SK-N-SH (cell line): ENCODE results near the gene PPID. TPM values are rescaled to one million over a fixed set of nuclear protein-coding genes. Genes with fewer than 3 reads are reported as not detected.
A peak's percentile ranks its signal among the peaks of the same experiment; 100 is the strongest.

Experiments
- CTCF ChIA-PET: fragments of 300-600, 350-600 bp; formaldehyde crosslinking; extraction: SDS; loops from one replicate; lab custom pipeline; 2021; lab: Yijun Ruan, JAX
- POLR2A ChIA-PET: fragments of 350-600 bp; sonication (Branson Sonifier 250); formaldehyde crosslinking; extraction: SDS; loops from one replicate; lab custom pipeline; 2020; ENCODE audit warnings: antibody characterized with exemption, inconsistent platforms; lab: Yijun Ruan, JAX
- DNase-seq: peaks from one replicate; pipeline ENCODE4 v3.0.0; 2012
- H2AFZ ChIP-seq: fragments of 200-600 bp; sonication (generic); 2 replicates; pipeline ENCODE4 v1.8.1; 2016; ENCODE audit warnings: antibody characterized with exemption, mild to moderate bottlenecking, low read depth
- H3F3A ChIP-seq: fragments of 200-600 bp; sonication (generic); replicated peaks from 2 replicates; pipeline ENCODE3; 2016; ENCODE audit warnings: antibody characterized with exemption, mild to moderate bottlenecking; ENCODE audit not compliant: insufficient read depth
- H3K27ac ChIP-seq, 2 experiments: fragments of 200-500 bp in 1 of 2; fragments of 200-600 bp in 1 of 2; sonication (Bioruptor generic) in 1 of 2; sonication (generic), shearing (Covaris generic) in 1 of 2; 2 replicates each; pipeline versions ENCODE4 v1.5.1 to v1.6.1; 2014 to 2016; ENCODE audit warnings: low read depth in 2 of 2, inconsistent platforms in 1 of 2, low read length in 1 of 2, mild to moderate bottlenecking in 1 of 2, mixed read lengths in 1 of 2
- H3K27me3 ChIP-seq: fragments of 200-600 bp; sonication (generic), shearing (Covaris generic); 2 replicates; pipeline ENCODE4 v1.6.1; 2016; ENCODE audit warnings: mixed run types; ENCODE audit not compliant: insufficient read depth
- H3K36me3 ChIP-seq, 2 experiments: fragments of 200-500 bp in 1 of 2; fragments of 200-600 bp in 1 of 2; sonication (Bioruptor generic) in 1 of 2; sonication (generic) in 1 of 2; replicated peaks in 1 of 2; 2 replicates each; pipeline versions ENCODE3 to v1.5.1; 2014 to 2016; ENCODE audit warnings: low read length in 1 of 2, mild to moderate bottlenecking in 1 of 2; ENCODE audit not compliant: insufficient read depth in 2 of 2, control insufficient read depth in 1 of 2
- H3K4me1 ChIP-seq, 2 experiments: fragments of 200-500 bp in 1 of 2; fragments of 200-600 bp in 1 of 2; sonication (Bioruptor generic) in 1 of 2; sonication (generic), shearing (Covaris generic) in 1 of 2; 2 replicates each; pipeline versions ENCODE4 v1.5.1 to v1.6.1; 2014 to 2016; ENCODE audit warnings: low read depth in 1 of 2, low read length in 1 of 2, mixed run types in 1 of 2; ENCODE audit not compliant: insufficient read depth in 2 of 2, control insufficient read depth in 1 of 2
- H3K4me2 ChIP-seq: fragments of 200-600 bp; sonication (generic), shearing (Covaris generic); 2 replicates; pipeline ENCODE4 v1.6.1; 2017; ENCODE audit warnings: mixed run types
- H3K4me3 ChIP-seq, 2 experiments: fragments of 200-500 bp in 1 of 2; fragments of 200-600 bp in 1 of 2; sonication (Bioruptor generic) in 1 of 2; sonication (generic), shearing (Covaris generic) in 1 of 2; 2 replicates each; pipeline versions ENCODE4 v1.5.1 to v1.8.1; 2014 to 2016; ENCODE audit warnings: low read depth in 2 of 2, inconsistent platforms in 1 of 2, low read length in 1 of 2, mild to moderate bottlenecking in 1 of 2, mixed read lengths in 1 of 2, moderate library complexity in 1 of 2
- H3K79me2 ChIP-seq: fragments of 200-600 bp; sonication (generic); 2 replicates; pipeline ENCODE4 v1.8.1; 2017; ENCODE audit warnings: mild to moderate bottlenecking; ENCODE audit not compliant: insufficient read depth
- H3K9ac ChIP-seq: fragments of 200-600 bp; sonication (generic); 2 replicates; pipeline ENCODE4 v1.6.1; 2017; ENCODE audit warnings: mixed run types
- H3K9me2 ChIP-seq: fragments of 200-600 bp; sonication (generic); 2 replicates; pipeline ENCODE4 v1.6.1; 2017; ENCODE audit warnings: mixed run types
- H3K9me3 ChIP-seq: fragments of 200-600 bp; sonication (generic); 2 replicates; pipeline ENCODE4 v1.6.1; 2017; ENCODE audit warnings: mixed run types, mild to moderate bottlenecking, moderate library complexity
- H4K20me1 ChIP-seq: fragments of 200-600 bp; sonication (generic); 2 replicates; pipeline ENCODE4 v1.6.1; 2017; ENCODE audit warnings: mild to moderate bottlenecking, mixed run types; ENCODE audit not compliant: insufficient read depth
- CHD2 ChIP-seq: fragments of 150-350 bp; IDR thresholded peaks from 2 replicates; pipeline ENCODE4 v1.6.1; 2018; ENCODE audit warnings: low read length; ENCODE audit not compliant: partially characterized antibody
- ELF1 ChIP-seq: IDR thresholded peaks from 2 replicates; pipeline ENCODE4 v1.4.0; 2012
- EP300 ChIP-seq, 2 experiments: IDR thresholded peaks; 2 replicates each; pipeline versions ENCODE4 v1.4.0 to v1.6.1; 2012; ENCODE audit warnings: borderline replicate concordance in 1 of 2, low read depth in 1 of 2, low read length in 1 of 2
- EZH2phosphoT487 ChIP-seq: fragments of 200-600 bp; sonication (generic); IDR thresholded peaks from 2 replicates; pipeline ENCODE4 v1.6.1; 2017; ENCODE audit warnings: low read depth, mixed run types, mild to moderate bottlenecking, antibody characterized with exemption, moderate library complexity, borderline replicate concordance
- FOSL2 ChIP-seq: IDR thresholded peaks from 2 replicates; pipeline ENCODE4 v1.4.0; 2012; ENCODE audit warnings: low read depth, mild to moderate bottlenecking, moderate library complexity, borderline replicate concordance
- FOXJ3 ChIP-seq: sonication (generic); formaldehyde crosslinking; IDR thresholded peaks from 2 replicates; pipeline ENCODE4 v1.5.1; 2020; ENCODE audit warnings: mild to moderate bottlenecking, missing genetic modification reagents
- GATA2 ChIP-seq: sonication (generic); formaldehyde crosslinking; IDR thresholded peaks from 2 replicates; pipeline ENCODE4 v1.5.0; 2020; ENCODE audit warnings: mild to moderate bottlenecking, missing genetic modification reagents
- JUND ChIP-seq: IDR thresholded peaks from 2 replicates; pipeline ENCODE4 v1.4.0; 2012
- NRF1 ChIP-seq: IDR thresholded peaks from 2 replicates; pipeline ENCODE4 v1.6.1; 2012; ENCODE audit warnings: low read depth, mild to moderate bottlenecking, low read length
- RAD21 ChIP-seq: IDR thresholded peaks from 2 replicates; pipeline ENCODE4 v1.6.1; 2012; ENCODE audit warnings: mild to moderate bottlenecking, low read length
- RCOR1 ChIP-seq: fragments of 150-350 bp; IDR thresholded peaks from 2 replicates; pipeline ENCODE4 v1.6.1; 2017; ENCODE audit warnings: antibody characterized with exemption, low read length
- RFX5 ChIP-seq: IDR thresholded peaks from 2 replicates; pipeline ENCODE4 v1.6.1; 2012; ENCODE audit warnings: mild to moderate bottlenecking, improper control_type of control experiment, low read length
- RXRA ChIP-seq: IDR thresholded peaks from 2 replicates; pipeline ENCODE4 v1.4.0; 2012; ENCODE audit warnings: low read depth, mild to moderate bottlenecking, borderline replicate concordance
- SMC3 ChIP-seq: IDR thresholded peaks from 2 replicates; pipeline ENCODE4 v1.6.1; 2012; ENCODE audit warnings: low read depth, low read length, improper control_type of control experiment
- TEAD4 ChIP-seq: IDR thresholded peaks from 2 replicates; pipeline ENCODE4 v1.4.0; 2012; ENCODE audit warnings: mild to moderate bottlenecking, borderline replicate concordance; ENCODE audit not compliant: insufficient read depth
- WGBS: methylation state at CpG from one replicate; pipeline ENCODE4 v1.1.6; 2017; ENCODE audit warnings: low lambda C conversion rate; 5-methylcytosine and 5-hydroxymethylcytosine counted together
- polyA plus RNA-seq, 3 experiments: library from polyadenylated mRNA; depleted of rRNA; stranded (reverse); fragments of >200 nt; gene quantifications; 2 replicates each; pipeline ENCODE4 v1.2.3, GENCODE V29; 2012
- TF ChIP-seq, protein P1 (sequence below): IDR thresholded peaks from 2 replicates; pipeline ENCODE4 v1.6.1; 2012; ENCODE audit warnings: mild to moderate bottlenecking, low read depth, low read length, moderate library complexity
- TF ChIP-seq, protein P2 (sequence below): fragments of 200-600 bp; sonication (generic); IDR thresholded peaks from 2 replicates; pipeline ENCODE4 v1.6.1; 2017; ENCODE audit warnings: antibody characterized with exemption, mild to moderate bottlenecking, moderate library complexity
- TF ChIP-seq, protein P3 (sequence below): IDR thresholded peaks from 2 replicates; pipeline ENCODE4 v1.4.0; 2012; ENCODE audit warnings: low read depth, borderline replicate concordance
- TF ChIP-seq, protein P4 (sequence below): IDR thresholded peaks from 2 replicates; pipeline ENCODE4 v1.4.0; 2012; ENCODE audit warnings: low read depth

Gene PPID
- polyA plus RNA-seq, 1 of the 3 experiments (the other 2 are of a cell fraction): 20.2 TPM

DNA sequence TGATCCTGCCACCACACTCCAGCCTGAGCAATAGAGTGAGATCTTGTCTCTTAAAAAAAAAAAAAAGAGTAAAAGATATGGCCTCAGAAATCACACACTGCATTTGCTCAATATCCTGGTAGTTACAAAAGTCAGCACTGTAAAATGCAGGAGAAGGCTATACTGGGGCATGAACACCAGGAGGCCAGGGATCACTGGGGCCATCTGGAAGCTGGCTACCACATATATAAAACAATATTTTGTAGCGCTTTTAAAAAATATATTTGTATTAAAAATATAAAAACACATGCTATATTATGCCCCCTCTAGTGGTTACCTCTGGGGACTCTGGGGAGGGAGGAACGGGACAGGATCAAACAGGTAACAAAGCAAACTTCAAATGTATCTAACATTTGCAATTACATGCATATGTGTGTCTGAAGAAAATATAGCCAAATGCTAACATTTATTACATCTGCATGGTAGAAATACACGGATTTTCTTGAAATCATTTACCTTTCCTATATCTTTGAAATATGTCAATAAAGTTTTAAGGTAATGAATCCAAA, 55.5 kb downstream of the PPID start:
- H2AFZ ChIP-seq: no peak overlapping the region; the same call in 1 of the 2 replicates

DNA sequence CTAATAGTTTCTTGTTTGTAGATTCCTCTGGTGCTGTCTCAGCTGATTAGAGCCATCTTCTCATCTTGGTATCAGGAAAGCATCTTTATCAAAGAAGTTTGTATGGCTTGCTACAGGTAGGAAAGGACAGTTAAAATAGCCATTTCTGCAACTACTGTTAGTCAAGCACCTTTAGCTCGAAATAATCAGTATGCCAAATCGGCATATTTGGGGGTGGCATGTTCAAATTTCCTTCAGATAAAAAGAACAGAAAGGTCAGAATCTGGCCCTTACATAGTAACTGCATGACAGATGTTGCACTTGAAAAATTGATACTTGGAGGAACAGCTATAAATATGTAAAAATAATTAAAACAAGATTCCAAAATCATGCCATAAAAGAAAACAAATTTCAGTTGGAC, 56.3 kb downstream of the PPID start:
- Histone ChIP-seq H3K4me3 (no peak overlapping the region), H3K27me3 (no peaks in the 10 kb centered on the region), H2AFZ (no peak overlapping the region), H3K9me3 (no peaks in the 10 kb centered on the region), H3K4me1 (peaks cover 7 to 16% of the 10 kb centered on the region in 2 experiments; a peak in 3 of 4 replicates), H3K4me2 (no peak overlapping the region), H4K20me1 (peaks cover 17% of the 10 kb centered on the region; the same call in 1 of the 2 replicates), H3K27ac (no peak overlapping the region), H3K36me3 (peaks cover 14 to 16% of the 10 kb centered on the region in 2 experiments), H3K79me2 (peaks cover 53% of the 10 kb centered on the region), H3F3A (peaks cover 23% of the 10 kb centered on the region), H3K9ac (no peak overlapping the region), H3K9me2 (no peaks in the 10 kb centered on the region)
- 96% methylated on average over 2 of the region's 2 CpGs for WGBS
- POLR2A ChIA-PET: no interaction called here
- DNase-seq: no peak
- CTCF ChIA-PET: interaction anchor here (1.1 to 3.8 kb wide), 3 partner anchors 11 to 412 kb away, joined by 3 to 19 read pairs (median 3); no protein-coding TSS in a partner anchor
- TF ChIP-seq, protein P1, sequence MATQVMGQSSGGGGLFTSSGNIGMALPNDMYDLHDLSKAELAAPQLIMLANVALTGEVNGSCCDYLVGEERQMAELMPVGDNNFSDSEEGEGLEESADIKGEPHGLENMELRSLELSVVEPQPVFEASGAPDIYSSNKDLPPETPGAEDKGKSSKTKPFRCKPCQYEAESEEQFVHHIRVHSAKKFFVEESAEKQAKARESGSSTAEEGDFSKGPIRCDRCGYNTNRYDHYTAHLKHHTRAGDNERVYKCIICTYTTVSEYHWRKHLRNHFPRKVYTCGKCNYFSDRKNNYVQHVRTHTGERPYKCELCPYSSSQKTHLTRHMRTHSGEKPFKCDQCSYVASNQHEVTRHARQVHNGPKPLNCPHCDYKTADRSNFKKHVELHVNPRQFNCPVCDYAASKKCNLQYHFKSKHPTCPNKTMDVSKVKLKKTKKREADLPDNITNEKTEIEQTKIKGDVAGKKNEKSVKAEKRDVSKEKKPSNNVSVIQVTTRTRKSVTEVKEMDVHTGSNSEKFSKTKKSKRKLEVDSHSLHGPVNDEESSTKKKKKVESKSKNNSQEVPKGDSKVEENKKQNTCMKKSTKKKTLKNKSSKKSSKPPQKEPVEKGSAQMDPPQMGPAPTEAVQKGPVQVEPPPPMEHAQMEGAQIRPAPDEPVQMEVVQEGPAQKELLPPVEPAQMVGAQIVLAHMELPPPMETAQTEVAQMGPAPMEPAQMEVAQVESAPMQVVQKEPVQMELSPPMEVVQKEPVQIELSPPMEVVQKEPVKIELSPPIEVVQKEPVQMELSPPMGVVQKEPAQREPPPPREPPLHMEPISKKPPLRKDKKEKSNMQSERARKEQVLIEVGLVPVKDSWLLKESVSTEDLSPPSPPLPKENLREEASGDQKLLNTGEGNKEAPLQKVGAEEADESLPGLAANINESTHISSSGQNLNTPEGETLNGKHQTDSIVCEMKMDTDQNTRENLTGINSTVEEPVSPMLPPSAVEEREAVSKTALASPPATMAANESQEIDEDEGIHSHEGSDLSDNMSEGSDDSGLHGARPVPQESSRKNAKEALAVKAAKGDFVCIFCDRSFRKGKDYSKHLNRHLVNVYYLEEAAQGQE: no peak
- TF ChIP-seq ELF1 (no peak), EP300 (IDR thresholded peaks at IDR 0.05; ENCODE audit: borderline replicate concordance in 1 of 2, low read depth in 1 of 2, low read length in 1 of 2) (no peak), EZH2phosphoT487 (no peak), RFX5 (no peak), TEAD4 (no peak), NRF1 (no peak), CHD2 (no peak)
- TF ChIP-seq, protein P2, sequence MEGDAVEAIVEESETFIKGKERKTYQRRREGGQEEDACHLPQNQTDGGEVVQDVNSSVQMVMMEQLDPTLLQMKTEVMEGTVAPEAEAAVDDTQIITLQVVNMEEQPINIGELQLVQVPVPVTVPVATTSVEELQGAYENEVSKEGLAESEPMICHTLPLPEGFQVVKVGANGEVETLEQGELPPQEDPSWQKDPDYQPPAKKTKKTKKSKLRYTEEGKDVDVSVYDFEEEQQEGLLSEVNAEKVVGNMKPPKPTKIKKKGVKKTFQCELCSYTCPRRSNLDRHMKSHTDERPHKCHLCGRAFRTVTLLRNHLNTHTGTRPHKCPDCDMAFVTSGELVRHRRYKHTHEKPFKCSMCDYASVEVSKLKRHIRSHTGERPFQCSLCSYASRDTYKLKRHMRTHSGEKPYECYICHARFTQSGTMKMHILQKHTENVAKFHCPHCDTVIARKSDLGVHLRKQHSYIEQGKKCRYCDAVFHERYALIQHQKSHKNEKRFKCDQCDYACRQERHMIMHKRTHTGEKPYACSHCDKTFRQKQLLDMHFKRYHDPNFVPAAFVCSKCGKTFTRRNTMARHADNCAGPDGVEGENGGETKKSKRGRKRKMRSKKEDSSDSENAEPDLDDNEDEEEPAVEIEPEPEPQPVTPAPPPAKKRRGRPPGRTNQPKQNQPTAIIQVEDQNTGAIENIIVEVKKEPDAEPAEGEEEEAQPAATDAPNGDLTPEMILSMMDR: no peak

More for the DNA sequence above, 55.5 kb downstream of the PPID start:
- Histone ChIP-seq H3K4me2 (no peak overlapping the region), H3K9me2 (no peaks in the 10 kb centered on the region), H3K27me3 (no peaks in the 10 kb centered on the region), H3K4me1 (peaks cover 8 to 16% of the 10 kb centered on the region in 2 experiments; a peak in 3 of 4 replicates), H3K27ac (no peak overlapping the region; a peak in 1 of 4 replicates), H3K4me3 (peak overlapping the region in 1 of 2 experiments; percentile 43; a peak in 1 of 4 replicates), H3K79me2 (peaks cover 53% of the 10 kb centered on the region), H3F3A (peaks cover 23% of the 10 kb centered on the region), H4K20me1 (peaks cover 17% of the 10 kb centered on the region; the same call in 1 of the 2 replicates), H3K36me3 (peaks cover 14 to 16% of the 10 kb centered on the region in 2 experiments), H3K9me3 (no peaks in the 10 kb centered on the region), H3K9ac (no peak overlapping the region)
- TF ChIP-seq FOXJ3 (CRISPR knock-in tag) (no peak), RXRA (no peak), SMC3 (peak; percentile 44), RCOR1 (no peak), GATA2 (CRISPR knock-in tag) (no peak), FOSL2 (no peak), RAD21 (peak; percentile 53), JUND (no peak), ELF1 (no peak)
- TF ChIP-seq, protein P3, sequence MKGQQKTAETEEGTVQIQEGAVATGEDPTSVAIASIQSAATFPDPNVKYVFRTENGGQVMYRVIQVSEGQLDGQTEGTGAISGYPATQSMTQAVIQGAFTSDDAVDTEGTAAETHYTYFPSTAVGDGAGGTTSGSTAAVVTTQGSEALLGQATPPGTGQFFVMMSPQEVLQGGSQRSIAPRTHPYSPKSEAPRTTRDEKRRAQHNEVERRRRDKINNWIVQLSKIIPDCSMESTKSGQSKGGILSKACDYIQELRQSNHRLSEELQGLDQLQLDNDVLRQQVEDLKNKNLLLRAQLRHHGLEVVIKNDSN: no peak
- TF ChIP-seq, protein P4, sequence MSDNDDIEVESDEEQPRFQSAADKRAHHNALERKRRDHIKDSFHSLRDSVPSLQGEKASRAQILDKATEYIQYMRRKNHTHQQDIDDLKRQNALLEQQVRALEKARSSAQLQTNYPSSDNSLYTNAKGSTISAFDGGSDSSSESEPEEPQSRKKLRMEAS: no peak
- TF ChIP-seq, protein P2: peak; percentile 71
- ChIA-PET CTCF (interaction anchor here (0.9 to 3.8 kb wide), 5 partner anchors 11 to 413 kb away, joined by 3 to 19 read pairs (median 3); no protein-coding TSS in a partner anchor), POLR2A (no interaction called here)
- peak; percentile 74 for DNase-seq
- WGBS: 39% methylated on average over 3 of the region's 3 CpGs
